Astrocyte of the cerebellum (primary cell): ENCODE results near the gene OPRL1.
A peak's percentile ranks its signal among the peaks of the same experiment; 100 is the strongest.

ENCODE experiments used
- DNase-seq: peaks from one replicate; pipeline ENCODE4 v3.0.0-alpha.2; 2011; ENCODE audit warnings: low read depth
- H3K4me3 ChIP-seq: 2 replicates; pipeline ENCODE4 v1.5.1; 2011; ENCODE audit warnings: mild to moderate bottlenecking, low read depth, low read length, moderate library complexity
- in situ Hi-C: cut with HindIII; loops from 2 replicates; pipeline ENCODE4 v1.10.0; 2017; ENCODE audit warnings: low sequenced_read_pairs
- TF ChIP-seq, protein P1 (sequence below): IDR thresholded peaks from 2 replicates; pipeline ENCODE4 v1.5.1; 2012; ENCODE audit warnings: low read length, low read depth, moderate library complexity, mild to moderate bottlenecking; ENCODE audit errors: missing control alignments

OPRL1 gene

DNA sequence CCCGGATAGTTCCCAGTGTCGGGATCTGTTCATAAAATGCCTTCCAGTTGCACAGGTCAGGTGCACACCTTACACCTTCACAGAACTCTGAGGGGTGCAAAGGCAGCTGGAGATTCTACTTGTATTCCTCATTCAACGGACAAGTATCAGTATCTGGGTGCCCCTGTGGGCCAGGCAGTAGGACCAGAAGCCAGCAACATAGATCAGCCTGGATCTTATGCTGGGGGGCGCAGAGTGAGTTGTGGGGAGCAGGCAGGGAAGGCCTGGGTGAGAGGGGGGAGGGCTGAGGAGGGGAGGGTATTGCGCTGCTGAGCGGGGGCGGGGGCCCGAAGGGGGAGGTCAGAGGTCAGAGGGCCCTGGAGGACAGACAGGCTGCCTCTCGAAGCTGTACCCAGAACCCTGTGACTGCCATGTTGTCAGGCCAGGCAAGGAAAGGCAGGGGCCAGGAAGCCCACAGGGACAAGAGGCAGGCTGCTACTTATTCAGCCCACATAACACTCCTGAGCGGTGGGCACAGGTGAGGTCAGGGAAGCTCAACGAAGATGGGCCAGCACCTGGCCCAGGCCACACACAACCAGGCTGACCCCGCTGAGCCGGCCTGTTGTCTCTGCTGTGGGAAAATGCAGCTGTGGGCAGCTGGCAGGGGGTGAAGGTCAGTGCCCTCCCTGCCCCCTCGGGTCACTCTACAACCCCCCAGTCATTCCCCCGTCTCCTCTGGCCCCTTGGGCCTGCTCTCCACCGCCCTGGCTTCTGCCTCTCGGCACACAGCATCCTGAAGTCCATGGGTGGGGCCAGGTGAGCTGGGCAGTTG is 1.1 kb downstream of the OPRL1 start:
- TF ChIP-seq, protein P1, sequence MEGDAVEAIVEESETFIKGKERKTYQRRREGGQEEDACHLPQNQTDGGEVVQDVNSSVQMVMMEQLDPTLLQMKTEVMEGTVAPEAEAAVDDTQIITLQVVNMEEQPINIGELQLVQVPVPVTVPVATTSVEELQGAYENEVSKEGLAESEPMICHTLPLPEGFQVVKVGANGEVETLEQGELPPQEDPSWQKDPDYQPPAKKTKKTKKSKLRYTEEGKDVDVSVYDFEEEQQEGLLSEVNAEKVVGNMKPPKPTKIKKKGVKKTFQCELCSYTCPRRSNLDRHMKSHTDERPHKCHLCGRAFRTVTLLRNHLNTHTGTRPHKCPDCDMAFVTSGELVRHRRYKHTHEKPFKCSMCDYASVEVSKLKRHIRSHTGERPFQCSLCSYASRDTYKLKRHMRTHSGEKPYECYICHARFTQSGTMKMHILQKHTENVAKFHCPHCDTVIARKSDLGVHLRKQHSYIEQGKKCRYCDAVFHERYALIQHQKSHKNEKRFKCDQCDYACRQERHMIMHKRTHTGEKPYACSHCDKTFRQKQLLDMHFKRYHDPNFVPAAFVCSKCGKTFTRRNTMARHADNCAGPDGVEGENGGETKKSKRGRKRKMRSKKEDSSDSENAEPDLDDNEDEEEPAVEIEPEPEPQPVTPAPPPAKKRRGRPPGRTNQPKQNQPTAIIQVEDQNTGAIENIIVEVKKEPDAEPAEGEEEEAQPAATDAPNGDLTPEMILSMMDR, result no peak
- in situ Hi-C loops, result no loop called here
- H3K4me3 ChIP-seq, result peak overlapping the region; percentile 60
- DNase-seq, result no peak

DNA sequence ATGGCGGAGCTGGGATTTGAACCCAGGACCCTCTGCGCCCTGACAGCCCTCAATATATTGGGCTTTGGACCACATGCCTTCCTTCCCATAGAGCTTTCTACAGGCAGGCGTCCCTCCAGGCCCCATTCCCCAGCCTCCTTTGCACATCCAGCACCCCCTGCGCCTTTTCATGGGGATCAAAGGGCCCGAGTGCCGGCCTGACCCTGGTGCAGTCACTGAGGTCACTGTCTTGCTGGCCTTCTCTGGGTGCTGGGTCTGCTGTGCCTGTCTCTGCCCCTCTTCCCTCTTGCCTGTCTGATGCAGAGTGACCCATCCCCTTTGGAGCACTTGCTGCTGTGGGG is 1.7 kb downstream of the OPRL1 start:
- TF ChIP-seq, protein P1, result no peak
- in situ Hi-C loops, result no loop called here
- H3K4me3 ChIP-seq, result no peak overlapping the region
- no peak for DNase-seq

DNA sequence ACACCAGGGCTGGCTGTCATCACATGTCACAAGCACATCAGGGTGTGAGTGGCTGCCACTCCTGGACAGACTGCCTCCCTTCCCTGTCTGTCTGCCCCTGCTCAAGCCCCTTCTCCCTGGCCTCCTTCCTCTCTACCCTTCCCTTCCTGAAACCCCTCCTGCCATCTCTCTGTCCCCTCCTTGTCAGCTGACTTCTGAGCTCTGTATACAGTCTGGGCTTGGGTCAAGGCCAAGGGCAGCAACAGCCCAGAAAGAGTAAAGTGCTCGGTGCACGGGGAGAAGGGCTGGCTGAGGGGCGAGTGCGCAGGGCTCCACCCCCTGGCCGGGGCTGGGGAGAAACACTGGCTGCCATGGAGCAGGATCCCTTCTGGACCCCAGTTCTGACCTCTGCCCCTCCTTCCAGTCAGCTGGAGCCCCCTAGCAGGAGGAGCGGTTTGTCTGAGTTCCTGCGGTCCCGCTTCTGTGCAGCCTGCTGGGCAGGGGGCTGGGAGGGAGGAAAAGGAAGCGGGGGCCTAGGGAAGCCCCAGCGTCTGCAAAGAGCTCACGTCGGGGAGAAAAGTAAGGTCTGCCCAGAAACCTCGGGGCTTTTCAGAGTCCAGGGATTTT is 2.3 kb downstream of the OPRL1 start:
- TF ChIP-seq, protein P1, result no peak
- in situ Hi-C loops, result no loop called here
- no peak overlapping the region for H3K4me3 ChIP-seq
- DNase-seq, result no peak

DNA sequence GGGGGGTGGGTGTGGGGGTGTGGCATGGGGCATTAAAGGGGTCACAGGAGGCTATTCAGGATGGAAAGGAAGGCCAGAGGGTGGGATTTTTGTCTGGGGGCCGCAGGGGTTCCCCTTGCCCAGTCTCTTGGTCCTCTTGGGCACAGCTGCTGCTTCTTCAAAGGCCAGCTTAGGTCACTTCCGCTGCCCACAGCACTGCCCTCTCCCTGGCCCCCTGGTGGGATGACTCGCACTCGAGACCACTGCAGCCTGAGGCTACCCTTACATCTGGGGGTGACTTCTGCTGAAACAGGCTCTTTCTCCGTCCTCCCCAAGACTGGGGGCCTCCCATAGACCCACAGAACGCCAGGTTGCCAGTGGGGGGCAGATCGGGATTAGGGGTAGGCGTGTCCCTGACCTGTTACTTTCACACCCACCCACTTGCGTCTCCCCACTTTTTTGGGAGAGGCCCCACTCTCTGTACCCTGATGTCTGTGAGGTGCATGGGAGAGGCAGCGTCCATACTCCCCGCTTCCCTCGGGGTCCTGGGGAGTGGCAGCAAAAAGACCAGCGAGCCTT is 3.0 kb downstream of the OPRL1 start:
- in situ Hi-C loops, result no loop called here
- peak overlapping the region; percentile 38 for H3K4me3 ChIP-seq
- no peak for DNase-seq
- TF ChIP-seq, protein P1, result no peak

DNA sequence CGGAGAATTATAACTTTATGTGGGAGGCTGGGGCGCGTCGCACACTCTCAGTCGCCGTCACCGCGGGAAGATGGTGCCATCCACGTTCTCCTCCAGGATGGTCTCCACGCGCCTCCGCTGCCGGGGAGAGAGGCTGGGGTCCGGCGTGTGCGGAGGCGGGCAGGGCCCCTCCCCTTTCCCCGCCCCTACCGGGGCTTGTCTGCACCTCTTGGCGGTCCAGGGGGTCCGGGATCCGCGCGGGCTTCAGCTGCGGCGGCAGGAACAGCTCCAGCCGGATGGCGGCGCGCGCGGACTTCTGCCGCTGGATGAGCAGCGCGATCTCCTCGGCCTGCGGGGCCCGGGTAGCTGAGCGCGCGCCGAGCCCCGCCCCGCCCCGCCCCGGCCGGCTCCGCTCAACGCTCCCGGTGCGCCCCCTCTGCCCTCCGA is 3.5 kb downstream of the OPRL1 start:
- no peak for DNase-seq
- H3K4me3 ChIP-seq, result peak overlapping the region; percentile 38
- TF ChIP-seq, protein P1, result peak; percentile 55
- in situ Hi-C loops, result no loop called here

DNA sequence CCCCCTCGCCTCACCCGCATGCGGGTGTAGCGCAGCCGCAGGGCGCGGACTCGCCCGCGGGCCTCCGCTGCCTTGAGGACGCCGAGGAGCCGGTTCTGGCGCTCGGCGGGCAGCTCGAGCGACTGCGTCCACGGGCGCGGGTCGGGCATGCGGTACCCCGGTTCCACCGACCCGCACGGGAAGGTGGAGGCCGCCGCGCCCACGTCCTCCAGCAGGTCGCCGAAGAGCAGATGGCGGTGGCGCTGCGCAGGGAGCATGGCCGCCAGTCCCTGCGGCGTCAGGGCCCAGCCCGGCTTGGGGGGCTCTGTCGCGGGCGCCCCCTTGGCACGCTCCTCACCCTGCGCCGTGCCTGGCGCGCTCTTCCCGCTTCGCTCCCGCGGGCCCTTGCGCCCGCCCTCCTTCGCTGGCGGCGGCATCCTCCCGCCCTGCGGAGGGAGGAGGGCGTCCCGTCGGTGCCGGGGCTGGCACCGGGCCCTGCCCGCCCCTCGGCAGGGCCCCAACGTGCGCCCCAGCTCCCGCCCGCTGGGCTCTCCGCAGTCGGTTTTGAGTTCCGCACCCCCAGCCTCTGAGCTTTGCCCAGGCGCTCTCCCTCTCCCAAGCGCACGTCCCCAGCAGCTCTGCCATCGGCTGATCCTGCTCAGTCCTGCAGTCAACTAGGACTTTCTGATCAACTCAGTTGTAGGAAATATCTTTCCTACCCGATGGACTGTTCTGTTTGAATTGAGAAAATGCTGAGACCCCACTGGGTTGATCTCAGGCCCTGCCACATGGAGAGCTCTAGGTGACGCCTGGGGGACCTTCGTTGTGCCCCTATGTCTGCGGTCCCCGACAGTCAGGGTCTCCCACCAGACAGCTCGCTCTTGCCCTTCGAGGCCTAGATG is 4.2 kb downstream of the OPRL1 start, which contains the start of gene LKAAEAR1:
Gene LKAAEAR1 (minus strand): TSS at position 595 of the 881 bp plus-strand sequence. CDS start 179 bp downstream, at position 416.
- TF ChIP-seq, protein P1, result no peak
- no peak for DNase-seq
- in situ Hi-C loops, result no loop called here

More for the DNA sequence above, 4.2 kb downstream of the OPRL1 start, which contains the start of gene LKAAEAR1:
- H3K4me3 ChIP-seq, result peak within 1 kb of the TSS; percentile 38
